TTC549 (cell line): ENCODE measurements around the gene TAF15.

ENCODE experiments used
- FAIRE-seq: peaks from 2 replicates; lab custom pipeline; 2012; peaks lifted over from hg19 to GRCh38; lab: Jason Lieb, UNC

Gene TAF15

GRCh38 chr17:35788477-35789368 lies 20.6 kb upstream of the TAF15 start:
- FAIRE-seq: no peak

- no peak for FAIRE-seq
These were observed 18.4 kb upstream of the TAF15 start for GRCh38 chr17:35790841-35791240.

GRCh38 chr17:35791681-35792350 lies 17.5 kb upstream of the TAF15 start:
- FAIRE-seq: no peak

- no peak for FAIRE-seq
These were observed 16.0 kb upstream of the TAF15 start for GRCh38 chr17:35793257-35793656.

GRCh38 chr17:35795007-35795870 lies 14.0 kb upstream of the TAF15 start, which contains the start of gene MMP28:
Gene MMP28 (minus strand): TSS chr17:35795641. CDS start chr17:35795377, 264 bp downstream.
- no peak for FAIRE-seq

- FAIRE-seq: no peak
These were observed 13.4 kb upstream of the TAF15 start for GRCh38 chr17:35795871-35796265.

- FAIRE-seq: no peak
These were observed 12.3 kb upstream of the TAF15 start for GRCh38 chr17:35796942-35797341.

GRCh38 chr17:35797370-35797769 lies 11.9 kb upstream of the TAF15 start:
- FAIRE-seq: no peak

GRCh38 chr17:35797918-35798317 lies 11.4 kb upstream of the TAF15 start:
- no peak for FAIRE-seq

GRCh38 chr17:35799942-35800341 lies 9.3 kb upstream of the TAF15 start:
- no peak for FAIRE-seq

- FAIRE-seq: no peak
These were observed 7.6 kb upstream of the TAF15 start for GRCh38 chr17:35801583-35802224.

- no peak for FAIRE-seq
These were observed 4.6 kb upstream of the TAF15 start for GRCh38 chr17:35804658-35805192.

GRCh38 chr17:35807371-35808144 lies 1.7 kb upstream of the TAF15 start:
- FAIRE-seq: no peak

GRCh38 chr17:35808240-35808961 lies 883 bp upstream of the TAF15 start:
- no peak for FAIRE-seq

- FAIRE-seq: no peak
These were observed 674 bp downstream of the TAF15 start for GRCh38 chr17:35809855-35810461.

GRCh38 chr17:35811759-35812158 lies 2.5 kb downstream of the TAF15 start:
- FAIRE-seq: no peak

GRCh38 chr17:35812456-35812855 lies 3.2 kb downstream of the TAF15 start:
- no peak for FAIRE-seq

- FAIRE-seq: no peak
These were observed 7.4 kb downstream of the TAF15 start for GRCh38 chr17:35816723-35817122.

GRCh38 chr17:35817196-35817595 lies 7.9 kb downstream of the TAF15 start:
- no peak for FAIRE-seq

GRCh38 chr17:35819455-35819854 lies 10.2 kb downstream of the TAF15 start:
- no peak for FAIRE-seq
